ENCODE results near the gene POU1F1.
A peak's percentile ranks its signal among the peaks of the same experiment; 100 is the strongest.
"Not testable (repeated sequence)": the region's sequence is repeated elsewhere in the genome, so short reads cannot be mapped to it uniquely, and the experiment has no call there.

The POU1F1 gene

GRCh38 chr3:87250009-87250408 is 26.4 kb downstream of the POU1F1 start:
- no peak for DNase-seq (ENCODE audit: low read depth in 2 of 2)

GRCh38 chr3:87248831-87249230 is 27.6 kb downstream of the POU1F1 start:
- DNase-seq (ENCODE audit: low read depth in 2 of 2): no peak

DNA sequence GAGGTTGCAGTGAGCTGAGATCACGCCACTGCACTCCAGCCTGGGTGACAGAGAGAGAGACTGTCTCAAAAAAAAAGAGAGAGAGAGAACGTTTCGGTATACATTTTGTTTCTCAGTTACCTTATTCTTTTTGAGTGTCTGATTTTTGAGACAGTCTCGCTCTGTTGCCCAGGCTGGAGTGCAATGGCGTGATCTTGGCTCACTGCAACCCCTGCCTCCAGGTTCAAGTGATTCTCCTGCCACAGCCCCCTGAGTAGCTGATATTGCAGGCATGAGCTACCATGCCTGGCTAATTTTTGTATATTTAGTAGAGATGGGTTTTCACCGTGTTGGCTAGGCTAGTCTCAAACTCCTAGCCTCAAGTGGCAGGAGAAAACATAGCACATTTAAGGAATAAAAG is 28.2 kb downstream of the POU1F1 start:
- not testable (repeated sequence) for DNase-seq (ENCODE audit: low read depth in 2 of 2)

DNA sequence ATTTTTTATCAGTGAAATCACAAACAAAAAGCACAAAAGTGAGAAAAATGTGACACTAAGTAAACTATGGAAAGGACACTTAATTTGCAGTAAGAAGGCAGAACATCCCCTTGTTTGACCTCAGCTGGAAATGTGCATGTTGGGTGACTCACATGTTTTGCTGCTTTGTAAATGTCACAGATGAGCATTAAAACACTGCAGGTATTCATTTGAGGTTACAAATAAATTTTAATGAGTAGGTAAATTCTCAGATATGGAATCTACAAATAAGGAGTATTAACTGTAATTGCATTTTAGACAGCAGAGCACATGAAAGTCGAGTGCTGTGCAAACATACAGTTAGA is 29.0 kb downstream of the POU1F1 start:
- DNase-seq (ENCODE audit: low read depth in 2 of 2): no peak

- DNase-seq (ENCODE audit: low read depth in 2 of 2): no peak
These were observed 29.5 kb downstream of the POU1F1 start for GRCh38 chr3:87246662-87247429.

DNA sequence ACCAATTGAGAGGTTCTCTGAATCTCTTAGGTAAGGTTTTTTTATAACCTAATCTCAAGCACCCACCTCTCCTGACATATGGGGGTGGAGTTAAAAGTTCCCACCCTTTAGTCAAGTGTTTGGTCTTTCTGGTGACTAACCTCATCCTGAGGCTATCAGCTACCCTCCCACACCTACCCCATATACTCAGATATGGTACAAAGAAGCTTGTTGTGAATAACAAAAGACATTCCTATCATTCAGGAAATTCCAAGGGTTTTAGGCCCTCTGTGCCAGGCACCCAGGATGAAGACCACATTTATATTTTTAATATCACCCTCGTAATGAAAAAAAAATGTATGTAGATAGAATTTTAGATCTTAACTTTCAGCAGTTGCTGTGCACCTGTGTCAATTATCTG is 40.3 kb downstream of the POU1F1 start:
- DNase-seq (ENCODE audit: low read depth in 2 of 2): no peak

DNA sequence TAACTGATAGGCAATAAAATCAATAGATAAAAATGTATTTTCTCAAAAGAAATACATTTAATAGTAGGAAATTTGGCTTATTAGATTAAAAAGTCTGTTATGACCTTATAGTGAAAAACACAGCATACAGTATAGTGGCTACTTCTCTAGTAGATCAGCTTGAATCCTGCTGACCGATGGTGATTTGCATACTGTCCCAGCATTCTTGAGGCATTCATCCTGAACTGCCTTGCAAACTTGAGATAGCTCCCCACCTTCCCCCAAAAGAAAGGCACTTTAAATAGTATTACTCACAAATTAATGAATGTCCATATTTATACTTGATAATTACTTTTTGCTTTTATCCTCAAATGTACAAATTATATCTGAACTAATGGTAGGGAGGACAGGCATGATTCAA is 42.6 kb downstream of the POU1F1 start:
- DNase-seq (ENCODE audit: low read depth in 2 of 2): no peak

GRCh38 chr3:87229113-87229512 is 47.3 kb downstream of the POU1F1 start:
- no peak for DNase-seq (ENCODE audit: low read depth in 2 of 2)

GRCh38 chr3:87228316-87228715 is 48.1 kb downstream of the POU1F1 start:
- no peak for DNase-seq (ENCODE audit: low read depth in 2 of 2)

DNA sequence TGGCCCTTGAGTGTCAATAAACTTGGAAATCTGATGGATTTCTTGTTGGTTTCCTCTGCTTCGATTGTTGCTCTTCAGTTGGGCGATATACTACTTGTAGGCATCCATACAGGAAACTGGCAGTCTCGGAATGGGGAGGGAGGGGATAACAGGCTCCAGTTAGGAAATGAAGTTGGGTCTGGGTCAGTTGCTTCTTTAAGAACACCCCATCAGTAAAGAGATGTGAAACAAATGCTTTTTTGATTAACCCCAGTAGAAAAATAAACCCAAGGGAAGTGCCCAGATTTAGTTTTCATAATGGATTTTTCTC is 48.6 kb downstream of the POU1F1 start:
- no peak for DNase-seq (ENCODE audit: low read depth in 2 of 2)

DNA sequence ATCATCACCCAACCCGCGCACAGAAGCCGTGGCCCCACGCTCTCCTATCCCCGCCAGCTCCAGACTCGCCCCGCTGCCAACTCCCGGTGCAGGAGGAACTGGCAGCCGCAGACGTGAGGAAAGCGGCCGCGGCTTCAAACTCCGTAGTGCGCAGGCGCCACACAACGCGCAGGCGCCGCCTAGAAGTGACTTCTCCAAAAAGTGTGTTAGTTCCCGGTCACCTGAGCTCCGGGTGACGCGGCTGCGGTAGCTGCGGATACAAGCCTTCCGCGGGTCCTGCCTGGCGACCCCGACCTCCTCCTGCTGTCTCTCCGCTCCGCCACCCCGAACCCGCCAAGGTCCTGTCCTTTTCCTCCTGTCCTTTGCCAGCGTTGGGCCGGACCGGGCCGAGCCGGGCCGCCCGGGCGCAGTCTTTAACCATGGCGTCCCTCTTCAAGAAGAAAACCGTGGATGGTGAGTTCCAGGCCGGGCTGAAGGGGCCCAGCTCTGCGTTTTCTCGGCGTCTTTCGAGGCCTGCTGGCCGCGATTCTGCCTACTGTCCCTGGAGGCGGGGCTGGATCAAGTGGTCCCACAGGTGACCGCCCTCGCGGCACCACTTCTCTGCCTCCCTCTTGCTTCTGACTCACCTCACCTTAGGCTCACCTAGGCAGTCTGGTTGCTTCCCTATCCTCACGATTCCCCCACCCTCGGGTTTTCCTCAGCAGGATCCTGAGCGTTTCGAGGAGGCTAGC is 49.1 kb downstream of the POU1F1 start, which contains the start of gene CHMP2B:
TSS of gene CHMP2B (plus strand) at position 206 of the 731 bp plus-strand sequence. CDS start at position 420, 214 bp downstream.
- peak; percentile 76 to 81 for DNase-seq (ENCODE audit: low read depth in 2 of 2)

DNA sequence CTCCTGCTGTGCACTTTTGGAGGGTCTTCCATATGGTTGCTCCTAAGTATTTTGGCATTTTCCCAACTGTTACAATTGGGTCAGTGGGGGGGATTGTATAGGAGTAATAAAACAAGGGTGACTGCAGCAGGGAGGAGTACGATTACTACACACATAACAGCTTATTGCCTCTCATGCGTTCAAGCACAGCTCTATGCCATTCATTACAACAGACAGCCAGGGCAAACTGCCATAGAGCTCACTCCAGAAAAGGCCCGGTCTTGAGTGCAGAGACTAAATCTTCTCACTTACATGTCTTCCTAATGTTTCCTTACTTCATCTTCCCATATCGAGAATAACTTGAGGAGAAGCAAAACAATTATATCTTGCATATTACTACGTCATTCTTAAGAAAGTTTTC is 50.7 kb downstream of the POU1F1 start:
- no peak for DNase-seq (ENCODE audit: low read depth in 2 of 2)

GRCh38 chr3:87219611-87220010 is 56.8 kb downstream of the POU1F1 start:
- no peak for DNase-seq (ENCODE audit: low read depth in 2 of 2)

- DNase-seq (ENCODE audit: low read depth in 2 of 2): no peak
These were observed 57.8 kb downstream of the POU1F1 start for GRCh38 chr3:87218560-87218959.

Measured in stimulated activated CD4-positive, alpha-beta T cell treated with anti-CD3 and anti-CD28 coated beads, Interleukin-15, amount 100 ng/mL, for 48 hours (primary cell).